Spleen (tissue), 11 donors: ENCODE results near the gene TSNAX. TPM values are rescaled to one million over a fixed set of nuclear protein-coding genes. Genes with fewer than 3 reads are reported as not detected.
A peak's percentile ranks its signal among the peaks of the same experiment; 100 is the strongest.

Experiments used
- DNase-seq: peaks from one replicate; pipeline ENCODE4 v3.0.0-alpha.2; 2020
- H3K27ac ChIP-seq, 8 donors: fragments of 200-600 bp; sonication (generic) in 7 of 8; 1 replicate in 4 of 8; 2 replicates in 4 of 8; pipeline versions ENCODE4 v1.5.0 to v1.8.0; 2016 to 2021; ENCODE audit warnings: inconsistent platforms in 4 of 8, mild to moderate bottlenecking in 4 of 8, moderate library complexity in 1 of 8
- H3K27me3 ChIP-seq, 7 donors: fragments of 200-600 bp; sonication (generic) in 6 of 7; replicated peaks in 1 of 7; 1 replicate in 4 of 7; 2 replicates in 3 of 7; pipeline versions ENCODE4 v1.5.0 to v1.8.0; 2016 to 2021; ENCODE audit warnings: inconsistent platforms in 3 of 7, mild to moderate bottlenecking in 1 of 7
- H3K36me3 ChIP-seq, 6 donors: fragments of 200-600 bp; sonication (generic) in 5 of 6; 1 replicate in 4 of 6; 2 replicates in 2 of 6; pipeline versions ENCODE4 v1.5.0 to v1.8.0; 2016 to 2021; ENCODE audit warnings: inconsistent platforms in 2 of 6
- H3K4me1 ChIP-seq, 6 donors: fragments of 200-600 bp; sonication (generic) in 5 of 6; 1 replicate in 3 of 6; 2 replicates in 3 of 6; pipeline versions ENCODE4 v1.5.0 to v1.8.0; 2016 to 2021; ENCODE audit warnings: inconsistent platforms in 3 of 6
- H3K4me3 ChIP-seq, 8 donors: fragments of 200-600 bp; sonication (generic) in 7 of 8; 1 replicate in 4 of 8; 2 replicates in 4 of 8; pipeline versions ENCODE4 v1.5.0 to v1.8.0; 2016 to 2021; ENCODE audit warnings: inconsistent platforms in 4 of 8, mild to moderate bottlenecking in 4 of 8, moderate library complexity in 2 of 8
- H3K9me3 ChIP-seq, 8 donors: fragments of 200-600 bp; sonication (generic) in 7 of 8; 1 replicate in 4 of 8; 2 replicates in 4 of 8; pipeline versions ENCODE4 v1.5.0 to v1.8.0; 2016 to 2021; ENCODE audit warnings: inconsistent platforms in 4 of 8
- CTCF ChIP-seq, 11 experiments: fragments of 200-600 bp in 7 of 11; fragments of 450-650 bp in 4 of 11; sonication (generic) in 4 of 11; IDR thresholded peaks in 8 of 11; conservative IDR thresholded peaks in 3 of 11; 1 replicate in 7 of 11; 2 replicates in 4 of 11; pipeline versions ENCODE4 v1.4.0 to v1.8.0; 2016 to 2021; ENCODE audit warnings: antibody characterized with exemption in 11 of 11, inconsistent platforms in 4 of 11, mild to moderate bottlenecking in 1 of 11
- POLR2A ChIP-seq, 3 donors: fragments of 450-650 bp; IDR thresholded peaks; one replicate each; pipeline ENCODE4 v1.5.1; 2017; ENCODE audit warnings: antibody characterized with exemption in 3 of 3, mild to moderate bottlenecking in 1 of 3
- POLR2AphosphoS5 ChIP-seq, 3 donors: sonication (generic); formaldehyde crosslinking; IDR thresholded peaks; one replicate each; pipeline ENCODE4 v1.5.1; 2017; ENCODE audit warnings: antibody characterized with exemption in 3 of 3
- WGBS, 5 donors: extraction: QIAGEN DNeasy Blood & Tissue Kit in 3 of 5; methylation state at CpG; one replicate each; pipeline versions ENCODE4 v1.1.5 to v1.1.7; 2013 to 2018; 5-methylcytosine and 5-hydroxymethylcytosine counted together
- intact Hi-C: fragments of 100-400 bp; cut with DNase I; formaldehyde crosslinking; loops from one replicate; pipeline ENCODE4 v1.15.0; 2023; ENCODE audit warnings: low total_unique reads
- polyA plus RNA-seq, 3 donors: library from polyadenylated mRNA; stranded (reverse); fragments of 200-250 nt; gene quantifications; one replicate each; pipeline ENCODE4 v1.2.1, GENCODE V29; 2013
- total RNA-seq, 7 donors: library from RNA; depleted of rRNA in 3 of 7; stranded (reverse); fragments of >200 nt in 3 of 7; fragmentation: NEBNext Ultra II Directional in 4 of 7; extraction: Animal tissue kit (Norgen Biotek cat#: 25700) in 4 of 7; gene quantifications; one replicate each; pipeline versions ENCODE4 v1.1.0 to v1.2.1, GENCODE V29; 2016 to 2021
- donor health status: healthy with polysubstance abuse.
- donor health status: DM: no; HTN: no; CAD: no; lungs with moderate emphysema.
- donor health status: DM: no; HTN: no; CAD: no.
- donor health status: Bipolar disorder and iron deficiency.
- donor health status: healthy.
- donor health status: DM: no; HTN: no; CAD: no.
- donor health status: DM: yes; HTN: yes; CAD: no.

The TSNAX gene
- total and polyA plus RNA-seq, 10 donors = 14.0 to 61.8 (median 48.0) TPM

- no peaks in the 10 kb centered on the region for H3K36me3 ChIP-seq
- no peak for TF ChIP-seq CTCF (IDR thresholded peaks at IDR 0.05 in 8 of 11, conservative IDR thresholded peaks at IDR 0.05 in 3 of 11)
- no peak for TF ChIP-seq POLR2A (IDR thresholded peaks at IDR 0.05)
- no peak for TF ChIP-seq POLR2AphosphoS5 (IDR thresholded peaks at IDR 0.05)
- H3K27ac ChIP-seq = peak overlapping the region in 2 of 8 donors; percentile 3 to 9
- intact Hi-C loops = no loop called here
- no peak for DNase-seq
- 7 to 22% (median 10%) methylated on average over 6 of the region's 6 CpGs for WGBS, 5 donors
- no peaks in the 10 kb centered on the region for H3K27me3 ChIP-seq
- H3K4me1 ChIP-seq = peaks cover 0 to 8% (median 3%) of the 10 kb centered on the region in 6 donors
- peaks cover 0 to 15% (median 10%) of the 10 kb centered on the region in 8 donors for H3K9me3 ChIP-seq
- no peak overlapping the region for H3K4me3 ChIP-seq
Observed at GRCh38 chr1:231493421-231494185, 34.9 kb upstream of the TSNAX start.

- H3K36me3 ChIP-seq = no peaks in the 10 kb centered on the region
- intact Hi-C loops = no loop called here
- DNase-seq = no peak
- no peaks in the 10 kb centered on the region for H3K27me3 ChIP-seq
- H3K9me3 ChIP-seq = peaks cover 8 to 25% (median 20%) of the 10 kb centered on the region in 8 donors
- 41 to 77% (median 67%) methylated on average over 1 of the region's 1 CpG for WGBS, 5 donors
- no peak overlapping the region for H3K4me3 ChIP-seq
- H3K4me1 ChIP-seq = peaks cover 0 to 8% (median 3%) of the 10 kb centered on the region in 6 donors
- TF ChIP-seq POLR2A (IDR thresholded peaks at IDR 0.05) (no peak), POLR2AphosphoS5 (IDR thresholded peaks at IDR 0.05) (no peak), CTCF (IDR thresholded peaks at IDR 0.05 in 8 of 11, conservative IDR thresholded peaks at IDR 0.05 in 3 of 11) (no peak)
- no peak overlapping the region for H3K27ac ChIP-seq
Observed at GRCh38 chr1:231494439-231495110, 33.9 kb upstream of the TSNAX start.

- Histone ChIP-seq H3K4me1 (peaks cover 0 to 8% (median 3%) of the 10 kb centered on the region in 6 donors), H3K36me3 (no peaks in the 10 kb centered on the region), H3K27ac (no peak overlapping the region), H3K9me3 (peaks cover 9 to 38% (median 30%) of the 10 kb centered on the region in 8 donors), H3K4me3 (no peak overlapping the region), H3K27me3 (no peaks in the 10 kb centered on the region)
- TF ChIP-seq POLR2AphosphoS5 (IDR thresholded peaks at IDR 0.05) (no peak), CTCF (IDR thresholded peaks at IDR 0.05 in 8 of 11, conservative IDR thresholded peaks at IDR 0.05 in 3 of 11) (no peak), POLR2A (IDR thresholded peaks at IDR 0.05) (no peak)
- intact Hi-C loops = no loop called here
- no peak for DNase-seq
- WGBS, 5 donors = 87 to 95% (median 91%) methylated on average over 2 of the region's 2 CpGs
Observed at GRCh38 chr1:231497629-231498152, 30.8 kb upstream of the TSNAX start.
